Prostate gland (tissue), 2 donors: ENCODE measurements around the gene SCTR. TPM values are rescaled to one million over a fixed set of nuclear protein-coding genes. Genes with fewer than 3 reads are reported as not detected.

Experiments
- DNase-seq: peaks from one replicate; pipeline ENCODE4 v3.0.0-alpha.2; 2019; ENCODE audit warnings: low spot score
- H3K27ac ChIP-seq, 2 donors: fragments of 200-600 bp; sonication (generic); 2 replicates each; pipeline ENCODE4 v1.5.1; 2017 to 2019
- H3K27me3 ChIP-seq: fragments of 200-600 bp; sonication (generic); replicated peaks from 2 replicates; pipeline ENCODE4 v1.5.1; 2019; ENCODE audit not compliant: insufficient read depth
- H3K36me3 ChIP-seq, 2 donors: fragments of 200-600 bp; sonication (generic); 1 replicate in 1 of 2; 2 replicates in 1 of 2; pipeline versions ENCODE4 v1.5.1 to v1.8.1; 2017 to 2019
- H3K4me1 ChIP-seq: fragments of 200-600 bp; sonication (generic); replicated peaks from 2 replicates; pipeline ENCODE4 v1.5.1; 2019
- H3K4me3 ChIP-seq, 2 donors: fragments of 200-600 bp; sonication (generic); 2 replicates each; pipeline ENCODE4 v1.5.1; 2017 to 2019
- H3K9me3 ChIP-seq: fragments of 200-600 bp; sonication (generic); 2 replicates; pipeline ENCODE4 v1.5.1; 2017
- CTCF ChIP-seq, 4 experiments: fragments of 200-600 bp in 2 of 4; fragments of 450-650 bp in 2 of 4; sonication (generic) in 2 of 4; IDR thresholded peaks; 1 replicate in 3 of 4; 2 replicates in 1 of 4; pipeline ENCODE4 v1.5.1; 2016 to 2019; ENCODE audit warnings: antibody characterized with exemption in 4 of 4, mild to moderate bottlenecking in 2 of 4, moderate library complexity in 2 of 4
- POLR2A ChIP-seq: fragments of 450-650 bp; IDR thresholded peaks from one replicate; pipeline ENCODE4 v1.6.1; 2016; ENCODE audit warnings: antibody characterized with exemption, mild to moderate bottlenecking
- POLR2AphosphoS5 ChIP-seq: sonication (generic); formaldehyde crosslinking; IDR thresholded peaks from one replicate; pipeline ENCODE4 v1.6.1; 2017; ENCODE audit warnings: antibody characterized with exemption
- WGBS: methylation state at CpG from one replicate; pipeline ENCODE4 v1.1.5; 2018; 5-methylcytosine and 5-hydroxymethylcytosine counted together
- intact Hi-C: fragments of 100-400 bp; cut with DNase I; formaldehyde crosslinking; loops from one replicate; pipeline ENCODE4 v1.14.2; 2022
- total RNA-seq, 2 donors: library from RNA; depleted of rRNA; stranded (reverse); fragments of >200 nt; gene quantifications; one replicate each; pipeline ENCODE4 v1.1.0, GENCODE V29; 2016

Gene SCTR
- total RNA-seq, 2 donors from 2014 or later: not detected

- H3K9me3 ChIP-seq: no peaks in the 10 kb centered on the region
- H3K27me3 ChIP-seq: no peaks in the 10 kb centered on the region
- 78% methylated on average over 5 of the region's 5 CpGs for WGBS
- no peaks in the 10 kb centered on the region for H3K4me1 ChIP-seq
- TF ChIP-seq POLR2A (no peak), POLR2AphosphoS5 (no peak), CTCF (IDR thresholded peaks at IDR 0.05) (no peak)
- H3K27ac ChIP-seq: no peak overlapping the region
- intact Hi-C loops: no loop called here
- no peak for DNase-seq
- H3K36me3 ChIP-seq: no peaks in the 10 kb centered on the region
- no peak overlapping the region for H3K4me3 ChIP-seq
These were observed 40.9 kb downstream of the SCTR start for GRCh38 chr2:119483395-119483753.

DNA sequence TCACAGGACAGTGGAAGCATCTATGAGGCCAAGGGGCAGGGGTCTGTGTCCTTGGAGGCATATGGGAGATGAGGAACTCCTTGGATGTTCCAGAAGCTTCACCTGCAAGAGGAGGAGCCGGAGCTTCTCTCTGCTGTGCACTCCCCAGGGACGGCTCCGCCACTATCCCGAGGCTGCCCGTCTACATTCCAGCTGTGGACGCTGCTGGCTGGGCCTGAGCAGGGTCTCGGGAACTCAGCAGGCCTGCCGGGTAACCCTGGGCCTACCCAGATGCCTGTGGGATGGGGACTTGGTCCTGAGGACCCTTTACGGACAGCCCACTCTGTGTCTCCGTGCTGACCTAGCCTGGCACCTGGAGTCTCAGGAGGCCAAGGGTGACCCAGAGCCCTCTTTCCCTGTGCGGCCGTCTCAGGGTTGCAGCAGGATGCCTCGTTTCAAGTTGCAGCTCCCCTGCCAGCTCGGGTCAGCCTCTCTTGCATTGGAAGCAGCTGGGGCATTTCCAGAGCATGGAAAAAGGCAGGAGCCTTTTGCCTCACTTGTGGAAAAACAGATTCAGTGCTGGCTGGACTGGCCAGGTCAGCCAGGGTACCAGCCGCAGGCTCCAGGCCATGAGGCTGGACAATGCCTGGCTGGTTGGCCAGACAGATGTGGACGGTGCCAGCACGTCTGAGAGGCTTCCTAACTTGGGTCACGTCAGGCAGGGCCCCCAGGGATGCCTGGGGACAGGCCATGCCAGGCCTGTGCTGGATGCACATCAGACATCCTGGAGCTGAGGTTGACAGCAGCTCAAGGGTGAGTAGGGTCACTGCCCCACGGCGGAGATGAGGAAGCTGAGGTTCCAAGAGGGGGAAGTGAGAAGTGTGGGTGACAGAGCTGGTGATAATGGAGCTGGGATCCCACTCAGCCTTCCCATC, 41.5 kb downstream of the SCTR start:
- DNase-seq: no peak
- TF ChIP-seq POLR2A: no peak
- no peak for TF ChIP-seq POLR2AphosphoS5
- Histone ChIP-seq H3K4me3 (no peak overlapping the region), H3K27ac (no peak overlapping the region), H3K27me3 (no peaks in the 10 kb centered on the region), H3K9me3 (no peaks in the 10 kb centered on the region), H3K36me3 (no peaks in the 10 kb centered on the region), H3K4me1 (no peaks in the 10 kb centered on the region)
- intact Hi-C loops: no loop called here
- WGBS: 70% methylated on average over 20 of the region's 20 CpGs

- no peaks in the 10 kb centered on the region for H3K27me3 ChIP-seq
- no peak overlapping the region for H3K27ac ChIP-seq
- no peak overlapping the region for H3K4me3 ChIP-seq
- H3K4me1 ChIP-seq: no peaks in the 10 kb centered on the region
- H3K36me3 ChIP-seq: no peaks in the 10 kb centered on the region
- intact Hi-C loops: no loop called here
- DNase-seq: no peak
- no peak for TF ChIP-seq POLR2A
- no peak for TF ChIP-seq CTCF (IDR thresholded peaks at IDR 0.05)
- TF ChIP-seq POLR2AphosphoS5: no peak
- WGBS: 64% methylated on average over 16 of the region's 16 CpGs
- H3K9me3 ChIP-seq: no peaks in the 10 kb centered on the region
These were observed 42.5 kb downstream of the SCTR start for GRCh38 chr2:119481501-119482455.

GRCh38 chr2:119480718-119481142, 43.6 kb downstream of the SCTR start:
- Histone ChIP-seq H3K4me3 (no peak overlapping the region), H3K27me3 (no peaks in the 10 kb centered on the region), H3K27ac (no peak overlapping the region), H3K9me3 (no peaks in the 10 kb centered on the region), H3K36me3 (no peaks in the 10 kb centered on the region), H3K4me1 (no peaks in the 10 kb centered on the region)
- TF ChIP-seq POLR2AphosphoS5 (no peak), POLR2A (no peak), CTCF (IDR thresholded peaks at IDR 0.05) (no peak)
- WGBS: 90% methylated on average over 11 of the region's 11 CpGs
- intact Hi-C loops: no loop called here
- no peak for DNase-seq

DNA sequence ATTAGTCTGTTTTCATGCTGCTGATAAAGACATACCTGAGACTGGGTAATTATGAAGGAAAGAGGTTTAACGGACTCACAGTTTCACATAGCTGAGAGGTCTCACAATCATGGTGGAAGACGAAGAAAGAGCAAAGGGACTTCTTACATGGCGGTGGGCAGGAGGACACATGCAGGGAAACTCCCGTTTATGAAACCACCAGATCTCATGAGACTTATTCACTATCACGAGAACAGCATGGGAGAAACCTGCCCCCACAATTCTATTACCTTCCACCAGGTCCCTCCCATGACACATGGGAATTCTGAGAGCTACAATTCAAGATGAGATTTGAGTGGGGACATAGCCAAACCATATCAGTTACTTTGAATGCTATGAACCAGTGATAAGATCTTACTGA, 44.1 kb downstream of the SCTR start:
- Histone ChIP-seq H3K27me3 (no peaks in the 10 kb centered on the region), H3K4me3 (no peak overlapping the region), H3K9me3 (no peaks in the 10 kb centered on the region), H3K4me1 (no peaks in the 10 kb centered on the region), H3K36me3 (no peaks in the 10 kb centered on the region), H3K27ac (no peak overlapping the region)
- WGBS: 81% methylated on average over 5 of the region's 5 CpGs
- TF ChIP-seq CTCF (IDR thresholded peaks at IDR 0.05) (no peak), POLR2AphosphoS5 (no peak), POLR2A (no peak)
- intact Hi-C loops: no loop called here
- DNase-seq: no peak
